Stimulated activated CD8-positive, alpha-beta memory T cell treated with anti-CD3 and anti-CD28 coated beads, Interleukin-4, amount 100 ng/mL, for 48 hours (primary cell): ENCODE measurements around the gene FGFRL1.

Source experiments
- DNase-seq: peaks from one replicate; pipeline ENCODE4 v3.0.0-alpha.2; 2020

The FGFRL1 gene

GRCh38 chr4:1024882-1025545 lies 13.6 kb downstream of the FGFRL1 start:
- DNase-seq: no peak

GRCh38 chr4:1026115-1026514 lies 14.7 kb downstream of the FGFRL1 start:
- peak; percentile 72 for DNase-seq

- no peak for DNase-seq
These were observed 15.9 kb downstream of the FGFRL1 start for GRCh38 chr4:1027219-1027914.

- no peak for DNase-seq
These were observed 16.5 kb downstream of the FGFRL1 start for GRCh38 chr4:1027915-1028238.

- DNase-seq: no peak
These were observed 17.3 kb downstream of the FGFRL1 start for GRCh38 chr4:1028574-1029220.

GRCh38 chr4:1029529-1029928 lies 18.1 kb downstream of the FGFRL1 start:
- DNase-seq: no peak

- no peak for DNase-seq
These were observed 18.6 kb downstream of the FGFRL1 start for GRCh38 chr4:1030031-1030430.

- no peak for DNase-seq
These were observed 19.1 kb downstream of the FGFRL1 start for GRCh38 chr4:1030559-1030958.

- no peak for DNase-seq
These were observed 19.9 kb downstream of the FGFRL1 start for GRCh38 chr4:1031346-1031745.

- no peak for DNase-seq
These were observed 20.8 kb downstream of the FGFRL1 start for GRCh38 chr4:1031956-1032795.

GRCh38 chr4:1032861-1033260 lies 21.4 kb downstream of the FGFRL1 start:
- no peak for DNase-seq

GRCh38 chr4:1033840-1034551 lies 22.6 kb downstream of the FGFRL1 start:
- DNase-seq: no peak

GRCh38 chr4:1035510-1035909 lies 24.1 kb downstream of the FGFRL1 start:
- DNase-seq: no peak

GRCh38 chr4:1036095-1036494 lies 24.7 kb downstream of the FGFRL1 start:
- DNase-seq: no peak

- no peak for DNase-seq
These were observed 25.8 kb downstream of the FGFRL1 start for GRCh38 chr4:1036976-1037810.

GRCh38 chr4:1038948-1039492 lies 27.6 kb downstream of the FGFRL1 start:
- no peak for DNase-seq

- DNase-seq: no peak
These were observed 28.3 kb downstream of the FGFRL1 start for GRCh38 chr4:1039493-1040343.

- DNase-seq: no peak
These were observed 29.1 kb downstream of the FGFRL1 start for GRCh38 chr4:1040344-1041146.

GRCh38 chr4:1041147-1041935 lies 29.9 kb downstream of the FGFRL1 start:
- DNase-seq: no peak
